ENCODE results near the gene PTX4.
A peak's percentile ranks its signal among the peaks of the same experiment; 100 is the strongest.
"Not testable (repeated sequence)": the region's sequence is repeated elsewhere in the genome, so short reads cannot be mapped to it uniquely, and the experiment has no call there.

The PTX4 gene

GRCh38 chr16:1481906-1482835 lies 6.6 kb downstream of the PTX4 start:
- Histone ChIP-seq H3K9me2 (replicated peaks; ENCODE audit: insufficient read depth, low read length) (no peaks in the 10 kb centered on the region), H3K9ac (ENCODE audit: low read length) (no peak overlapping the region), H3K79me2 (ENCODE audit: insufficient read depth, low read length) (no peaks in the 10 kb centered on the region), H3K4me2 (ENCODE audit: low read depth, low read length, poor library complexity, severe bottlenecking) (no peak overlapping the region), H3F3A (ENCODE audit: insufficient read depth) (peaks cover 3% of the 10 kb centered on the region; the same call in 1 of the 2 replicates), H3K9me3 (ENCODE audit: insufficient read depth, low read length) (no peaks in the 10 kb centered on the region), H3K27ac (ENCODE audit: low read depth, low read length) (no peak overlapping the region), H3K27me3 (ENCODE audit: low read length) (no peaks in the 10 kb centered on the region), H3K4me3 (ENCODE audit: insufficient read depth, low read length, poor library complexity, severe bottlenecking) (no peak overlapping the region), H3K36me3 (ENCODE audit: low read length) (no peaks in the 10 kb centered on the region), H2AFZ (ENCODE audit: low read depth, low read length, severe bottlenecking) (no peak overlapping the region), H4K20me1 (ENCODE audit: low read depth, low read length) (no peaks in the 10 kb centered on the region)
- TF ChIP-seq CTCF (IDR thresholded peaks at IDR 0.05; ENCODE audit: insufficient read depth, low read length, poor library complexity, severe bottlenecking), result no peak
- no peak for TF ChIP-seq EZH2phosphoT487 (conservative IDR thresholded peaks at IDR 0.05; ENCODE audit: low read length)

- H2AFZ ChIP-seq (ENCODE audit: low read depth, low read length, severe bottlenecking); H3K9ac ChIP-seq (ENCODE audit: low read length); H3K9me3 ChIP-seq (ENCODE audit: insufficient read depth, low read length); H3K27ac ChIP-seq (ENCODE audit: low read depth, low read length); H3K4me3 ChIP-seq (ENCODE audit: insufficient read depth, low read length, poor library complexity, severe bottlenecking); H3K36me3 ChIP-seq (ENCODE audit: low read length); H3K27me3 ChIP-seq (ENCODE audit: low read length); H3K9me2 ChIP-seq (replicated peaks; ENCODE audit: insufficient read depth, low read length); H3K4me2 ChIP-seq (ENCODE audit: low read depth, low read length, poor library complexity, severe bottlenecking); H3F3A ChIP-seq (ENCODE audit: insufficient read depth); H4K20me1 ChIP-seq (ENCODE audit: low read depth, low read length); H3K79me2 ChIP-seq (ENCODE audit: insufficient read depth, low read length): not testable (repeated sequence)
These were observed 9.8 kb downstream of the PTX4 start for GRCh38 chr16:1478937-1479336.

DNA sequence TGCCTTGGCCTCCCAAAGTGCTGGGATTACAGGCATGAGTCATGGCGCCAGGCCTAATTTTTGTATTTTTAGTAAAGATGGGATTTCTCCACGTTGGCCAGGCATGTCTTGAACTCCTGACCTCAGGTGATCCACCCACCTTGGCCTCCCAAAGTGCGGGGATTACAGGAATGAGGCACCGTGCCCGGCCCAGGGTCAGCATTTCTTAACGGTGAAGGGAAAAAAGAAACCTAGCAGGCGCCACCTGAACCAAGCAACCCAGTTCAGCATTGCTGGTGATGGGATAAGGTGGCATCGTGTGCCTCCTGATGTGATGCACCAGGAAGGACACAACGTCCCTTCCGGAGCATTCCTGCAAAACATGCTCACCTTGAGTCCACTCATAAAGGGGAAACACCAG lies 11.7 kb downstream of the PTX4 start:
- H3F3A ChIP-seq (ENCODE audit: insufficient read depth), result peaks cover 3% of the 10 kb centered on the region; the same call in 1 of the 2 replicates
- H3K36me3 ChIP-seq (ENCODE audit: low read length), result no peaks in the 10 kb centered on the region
- H3K79me2 ChIP-seq (ENCODE audit: insufficient read depth, low read length), result peaks cover 13% of the 10 kb centered on the region; the same call in 1 of the 2 replicates
- no peaks in the 10 kb centered on the region for H3K9me2 ChIP-seq (replicated peaks; ENCODE audit: insufficient read depth, low read length)
- no peak overlapping the region for H3K4me3 ChIP-seq (ENCODE audit: insufficient read depth, low read length, poor library complexity, severe bottlenecking)
- H3K4me2 ChIP-seq (ENCODE audit: low read depth, low read length, poor library complexity, severe bottlenecking), result no peak overlapping the region
- TF ChIP-seq EZH2phosphoT487 (conservative IDR thresholded peaks at IDR 0.05; ENCODE audit: low read length) (no peak), CTCF (IDR thresholded peaks at IDR 0.05; ENCODE audit: insufficient read depth, low read length, poor library complexity, severe bottlenecking) (no peak)
- no peak overlapping the region for H2AFZ ChIP-seq (ENCODE audit: low read depth, low read length, severe bottlenecking)
- H3K9ac ChIP-seq (ENCODE audit: low read length), result no peak overlapping the region
- H3K27me3 ChIP-seq (ENCODE audit: low read length), result no peaks in the 10 kb centered on the region
- H4K20me1 ChIP-seq (ENCODE audit: low read depth, low read length), result no peaks in the 10 kb centered on the region
- H3K9me3 ChIP-seq (ENCODE audit: insufficient read depth, low read length), result no peaks in the 10 kb centered on the region
- no peak overlapping the region for H3K27ac ChIP-seq (ENCODE audit: low read depth, low read length)

- peaks cover 3% of the 10 kb centered on the region; the same call in 1 of the 2 replicates for H3F3A ChIP-seq (ENCODE audit: insufficient read depth)
- peak overlapping the region; percentile 94 for H2AFZ ChIP-seq (ENCODE audit: low read depth, low read length, severe bottlenecking)
- peak overlapping the region; percentile 89 for H3K4me3 ChIP-seq (ENCODE audit: insufficient read depth, low read length, poor library complexity, severe bottlenecking)
- H3K9ac ChIP-seq (ENCODE audit: low read length), result peak overlapping the region; percentile 98
- no peaks in the 10 kb centered on the region for H3K27me3 ChIP-seq (ENCODE audit: low read length)
- no peak for TF ChIP-seq EZH2phosphoT487 (conservative IDR thresholded peaks at IDR 0.05; ENCODE audit: low read length)
- TF ChIP-seq CTCF (IDR thresholded peaks at IDR 0.05; ENCODE audit: insufficient read depth, low read length, poor library complexity, severe bottlenecking), result no peak
- H3K9me3 ChIP-seq (ENCODE audit: insufficient read depth, low read length), result no peaks in the 10 kb centered on the region
- H3K36me3 ChIP-seq (ENCODE audit: low read length), result no peaks in the 10 kb centered on the region
- peak overlapping the region; percentile 88 for H3K4me2 ChIP-seq (ENCODE audit: low read depth, low read length, poor library complexity, severe bottlenecking)
- H3K79me2 ChIP-seq (ENCODE audit: insufficient read depth, low read length), result peaks cover 13% of the 10 kb centered on the region; the same call in 1 of the 2 replicates
- H3K9me2 ChIP-seq (replicated peaks; ENCODE audit: insufficient read depth, low read length), result no peaks in the 10 kb centered on the region
- H4K20me1 ChIP-seq (ENCODE audit: low read depth, low read length), result no peaks in the 10 kb centered on the region
- H3K27ac ChIP-seq (ENCODE audit: low read depth, low read length), result peak overlapping the region; percentile 58; the same call in 1 of the 2 replicates
These were observed 13.1 kb downstream of the PTX4 start for GRCh38 chr16:1475552-1476114.

Measured in SU-DHL-6 (cell line).